ENCODE data around the gene GSK3A. TPM values are rescaled to one million over a fixed set of nuclear protein-coding genes. Genes with fewer than 3 reads are reported as not detected.
A peak's percentile ranks its signal among the peaks of the same experiment; 100 is the strongest.
"Not testable (repeated sequence)": the region's sequence is repeated elsewhere in the genome, so short reads cannot be mapped to it uniquely, and the experiment has no call there.

The GSK3A gene
- total RNA-seq, 4 donors from 2014 or later, result 19.1 to 32.6 (median 24.6) TPM

- Histone ChIP-seq H3K4me1 (peaks cover 0 to 1% of the 10 kb centered on the region in 2 donors), H3K36me3 (no peaks in the 10 kb centered on the region), H3K9me3 (no peaks in the 10 kb centered on the region), H3K4me3 (replicated peaks in 1 of 3) (no peak overlapping the region), H3K27ac (no peak overlapping the region), H3K27me3 (no peaks in the 10 kb centered on the region)
- intact Hi-C loops (cut with DNase I), result no loop called here
- WGBS, 2 donors, result 88 to 92% methylated on average over 3 of the region's 3 CpGs
- no peak for TF ChIP-seq POLR2A (IDR thresholded peaks at IDR 0.05)
- TF ChIP-seq, protein P1, sequence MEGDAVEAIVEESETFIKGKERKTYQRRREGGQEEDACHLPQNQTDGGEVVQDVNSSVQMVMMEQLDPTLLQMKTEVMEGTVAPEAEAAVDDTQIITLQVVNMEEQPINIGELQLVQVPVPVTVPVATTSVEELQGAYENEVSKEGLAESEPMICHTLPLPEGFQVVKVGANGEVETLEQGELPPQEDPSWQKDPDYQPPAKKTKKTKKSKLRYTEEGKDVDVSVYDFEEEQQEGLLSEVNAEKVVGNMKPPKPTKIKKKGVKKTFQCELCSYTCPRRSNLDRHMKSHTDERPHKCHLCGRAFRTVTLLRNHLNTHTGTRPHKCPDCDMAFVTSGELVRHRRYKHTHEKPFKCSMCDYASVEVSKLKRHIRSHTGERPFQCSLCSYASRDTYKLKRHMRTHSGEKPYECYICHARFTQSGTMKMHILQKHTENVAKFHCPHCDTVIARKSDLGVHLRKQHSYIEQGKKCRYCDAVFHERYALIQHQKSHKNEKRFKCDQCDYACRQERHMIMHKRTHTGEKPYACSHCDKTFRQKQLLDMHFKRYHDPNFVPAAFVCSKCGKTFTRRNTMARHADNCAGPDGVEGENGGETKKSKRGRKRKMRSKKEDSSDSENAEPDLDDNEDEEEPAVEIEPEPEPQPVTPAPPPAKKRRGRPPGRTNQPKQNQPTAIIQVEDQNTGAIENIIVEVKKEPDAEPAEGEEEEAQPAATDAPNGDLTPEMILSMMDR (IDR thresholded peaks at IDR 0.05), result no peak
- DNase-seq, result no peak
Measured at GRCh38 chr19:42261763-42262162, 19.4 kb upstream of the GSK3A start.

GRCh38 chr19:42257842-42258241 is 15.4 kb upstream of the GSK3A start:
- H3K27me3 ChIP-seq; H3K9me3 ChIP-seq; H3K27ac ChIP-seq; H3K36me3 ChIP-seq; DNase-seq; intact Hi-C loops (cut with DNase I); H3K4me3 ChIP-seq (replicated peaks in 1 of 3): not testable (repeated sequence)
- H3K4me1 ChIP-seq, result peaks cover 8 to 19% of the 10 kb centered on the region in 2 donors
- 82 to 83% methylated on average over 3 of the region's 3 CpGs for WGBS, 2 donors

DNA sequence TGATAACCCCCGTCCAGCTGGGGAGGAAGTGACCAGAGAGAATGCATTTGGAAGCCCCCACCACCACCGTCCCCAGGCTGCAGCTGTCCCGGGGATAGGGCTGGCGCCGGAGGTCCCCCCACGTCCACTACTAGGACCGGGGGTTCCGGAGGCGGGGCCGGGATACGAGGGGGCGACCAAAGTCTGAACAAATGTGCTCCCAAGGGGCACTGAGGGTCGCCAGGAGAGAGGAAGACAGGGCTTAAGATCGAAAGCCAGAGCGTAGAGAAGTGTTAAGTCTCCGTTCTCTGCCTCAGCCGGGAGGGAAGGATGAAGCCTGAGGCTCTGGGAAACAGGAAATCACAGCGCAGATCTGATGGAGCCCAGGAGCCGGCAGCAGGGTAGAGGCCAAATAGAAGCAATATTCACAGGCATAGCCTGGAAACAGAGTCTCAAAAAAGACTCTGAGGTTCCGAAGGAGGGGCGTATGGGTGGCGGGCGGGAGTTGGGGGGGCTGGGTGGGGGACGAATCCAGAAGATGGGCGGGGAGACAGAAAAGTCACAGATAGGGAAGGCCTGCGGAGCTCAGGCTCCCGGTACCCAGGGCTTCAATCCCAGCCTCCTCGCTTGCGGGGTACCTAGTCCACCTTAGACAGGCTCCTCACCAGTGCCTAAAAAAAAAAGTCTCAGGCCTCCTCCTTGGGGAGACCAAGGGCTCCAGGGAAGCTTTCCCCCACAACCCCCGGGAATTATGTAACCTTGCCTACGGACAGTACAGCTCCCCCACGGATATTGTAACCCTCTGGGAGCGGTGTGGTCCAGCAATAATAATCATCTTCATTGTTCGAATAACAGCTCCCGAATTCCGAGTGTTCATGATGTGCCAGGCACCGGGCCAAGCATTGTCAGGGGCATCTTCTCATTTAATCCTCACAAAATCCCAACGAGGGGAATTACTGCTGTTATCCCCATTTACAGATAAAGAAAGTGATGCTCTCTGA is 13.7 kb upstream of the GSK3A start:
- peak overlapping the region; percentile 85 to 97 (median 97) for H3K27ac ChIP-seq
- peak overlapping the region; percentile 27 to 93 (median 78) for H3K4me3 ChIP-seq (replicated peaks in 1 of 3)
- TF ChIP-seq, protein P1 (IDR thresholded peaks at IDR 0.05), result no peak
- peak in 1 of 2 donors; percentile 25 for TF ChIP-seq POLR2A (IDR thresholded peaks at IDR 0.05)
- H3K36me3 ChIP-seq, result no peaks in the 10 kb centered on the region
- WGBS, 2 donors, result 11 to 12% methylated on average over 32 to 35 of the region's 38 CpGs
- no peaks in the 10 kb centered on the region for H3K27me3 ChIP-seq
- intact Hi-C loops (cut with DNase I), result no loop called here
- H3K4me1 ChIP-seq, result peaks cover 23 to 37% of the 10 kb centered on the region in 2 donors
- DNase-seq, result peak; percentile 31 to 38
- no peaks in the 10 kb centered on the region for H3K9me3 ChIP-seq

- Histone ChIP-seq H3K9me3 (no peaks in the 10 kb centered on the region), H3K4me1 (peaks cover 26 to 46% of the 10 kb centered on the region in 2 donors), H3K27ac (peak within 1 kb of the TSS; percentile 94 to 97 (median 97)), H3K36me3 (no peaks in the 10 kb centered on the region), H3K27me3 (no peaks in the 10 kb centered on the region), H3K4me3 (replicated peaks in 1 of 3) (peak within 1 kb of the TSS; percentile 82 to 93 (median 91))
- TF ChIP-seq, protein P1 (IDR thresholded peaks at IDR 0.05), result peak in 1 of 6 experiments; percentile 7
- TF ChIP-seq POLR2A (IDR thresholded peaks at IDR 0.05), result peak; percentile 79 to 96
- 0 to 1% methylated on average over 4 to 24 of the region's 75 CpGs for WGBS, 2 donors
- intact Hi-C loops (cut with DNase I), result no loop called here
- DNase-seq, result peak; percentile 91 to 92
Measured at GRCh38 chr19:42254850-42255765, 12.7 kb upstream of the GSK3A start, which contains the start of gene ERF. Gene ERF, minus strand, starts transcription at chr19:42255128. Its CDS starts 129 bp downstream, at chr19:42254999.
